Loucy (cell line): ENCODE results near the gene RTF1.

Experiments used
- H2AFZ ChIP-seq: fragments of 200-600 bp; sonication (generic); 2 replicates; pipeline ENCODE4 v1.6.0; 2016; ENCODE audit warnings: antibody characterized with exemption, mild to moderate bottlenecking, low read length, moderate library complexity
- H3F3A ChIP-seq: fragments of 200-600 bp; 2 replicates; pipeline ENCODE4 v1.6.0; 2016; ENCODE audit warnings: antibody characterized with exemption, low read depth, mild to moderate bottlenecking
- H3K27me3 ChIP-seq: fragments of 200-600 bp; sonication (generic); 2 replicates; pipeline ENCODE4 v1.6.1; 2014; ENCODE audit warnings: low read length, mild to moderate bottlenecking; ENCODE audit not compliant: insufficient read depth, poor library complexity, severe bottlenecking
- H3K36me3 ChIP-seq: fragments of 200-600 bp; sonication (generic); 2 replicates; pipeline ENCODE4 v1.6.1; 2016; ENCODE audit warnings: low read length; ENCODE audit not compliant: insufficient read depth
- H3K4me1 ChIP-seq: fragments of 200-600 bp; sonication (generic); 2 replicates; pipeline ENCODE4 v1.5.1; 2014; ENCODE audit warnings: low read length, mild to moderate bottlenecking; ENCODE audit not compliant: insufficient read depth, poor library complexity, severe bottlenecking
- H3K4me2 ChIP-seq: fragments of 200-600 bp; sonication (generic); 2 replicates; pipeline ENCODE4 v1.6.0; 2014; ENCODE audit warnings: antibody characterized with exemption, low read length, low read depth, mild to moderate bottlenecking; ENCODE audit not compliant: poor library complexity, severe bottlenecking
- H3K4me3 ChIP-seq: fragments of 200-600 bp; sonication (generic); 2 replicates; pipeline ENCODE4 v1.5.1; 2014; ENCODE audit warnings: low read length, mild to moderate bottlenecking, mixed read lengths; ENCODE audit not compliant: poor library complexity, severe bottlenecking
- H3K79me2 ChIP-seq: fragments of 200-600 bp; sonication (generic); 2 replicates; pipeline ENCODE4 v1.6.1; 2014; ENCODE audit warnings: low read length; ENCODE audit not compliant: insufficient read depth
- H3K9ac ChIP-seq: fragments of 200-600 bp; sonication (generic); 2 replicates; pipeline ENCODE4 v1.6.0; 2014; ENCODE audit warnings: mild to moderate bottlenecking, low read depth, low read length, moderate library complexity; ENCODE audit not compliant: poor library complexity, severe bottlenecking
- H3K9me2 ChIP-seq: fragments of 200-600 bp; sonication (generic); replicated peaks from 2 replicates; pipeline ENCODE4 v1.6.1; 2016; ENCODE audit warnings: low read depth, low read length, mixed read lengths
- H3K9me3 ChIP-seq: fragments of 200-600 bp; sonication (generic); 2 replicates; pipeline ENCODE4 v1.6.1; 2014; ENCODE audit warnings: mild to moderate bottlenecking, antibody characterized with exemption, low read length, low read depth; ENCODE audit not compliant: insufficient read depth
- H4K20me1 ChIP-seq: fragments of 200-600 bp; sonication (generic); 2 replicates; pipeline ENCODE4 v1.6.0; 2014; ENCODE audit warnings: antibody characterized with exemption, low read length, mild to moderate bottlenecking; ENCODE audit not compliant: insufficient read depth, poor library complexity, severe bottlenecking
- CTCF ChIP-seq: fragments of 200-600 bp; sonication (generic); conservative IDR thresholded peaks from 2 replicates; pipeline ENCODE4 v1.5.1; 2014; ENCODE audit warnings: mild to moderate bottlenecking, antibody characterized with exemption, low read length
- EZH2phosphoT487 ChIP-seq: fragments of 200-600 bp; IDR thresholded peaks from 2 replicates; pipeline ENCODE4 v1.6.1; 2018; ENCODE audit warnings: antibody characterized with exemption, mild to moderate bottlenecking, moderate library complexity, borderline replicate concordance

The RTF1 gene

GRCh38 chr15:41530363-41530956 is 113.6 kb downstream of the RTF1 start:
- TF ChIP-seq CTCF (no peak), EZH2phosphoT487 (no peak)
- Histone ChIP-seq H2AFZ (no peak overlapping the region), H3K9me2 (no peaks in the 10 kb centered on the region), H3K79me2 (no peaks in the 10 kb centered on the region), H4K20me1 (no peaks in the 10 kb centered on the region), H3K9me3 (no peaks in the 10 kb centered on the region), H3K36me3 (peaks cover 6% of the 10 kb centered on the region; the same call in 1 of the 2 replicates), H3K4me2 (no peak overlapping the region), H3K9ac (no peak overlapping the region), H3K27me3 (no peaks in the 10 kb centered on the region), H3K4me1 (no peaks in the 10 kb centered on the region), H3K4me3 (no peak overlapping the region), H3F3A (no peaks in the 10 kb centered on the region)
